A673 (cell line): ENCODE results near the gene TNFSF11. TPM values are rescaled to one million over a fixed set of nuclear protein-coding genes. Genes with fewer than 3 reads are reported as not detected.

Source experiments
- BruUV-seq: library from RNA; stranded (reverse); fragments of 400-500 nt; replicated peaks from 2 replicates; lab custom pipeline; 2021; lab: Mats Ljungman, UMichigan
- CTCF ChIA-PET: fragments of 300-600 bp; sonication (Branson Sonifier 250); formaldehyde crosslinking; loops from one replicate; lab custom pipeline; 2022; ENCODE audit warnings: antibody characterized with exemption; lab: Charles Lee
- POLR2A ChIA-PET: fragments of 300-600 bp; sonication (Branson Sonifier 250); formaldehyde crosslinking; loops from one replicate; lab custom pipeline; 2022; ENCODE audit warnings: antibody characterized with exemption; ENCODE audit not compliant: low non-redundant PET; lab: Charles Lee
- DNase-seq: peaks from one replicate; pipeline ENCODE4 v3.0.0-alpha.2; 2015; ENCODE audit warnings: low spot score
- H3K27ac ChIP-seq: fragments of 200-600 bp; sonication (generic); 2 replicates; pipeline ENCODE4 v1.5.1; 2016; ENCODE audit warnings: mixed run types, low read depth, mild to moderate bottlenecking, mixed read lengths, antibody characterized with exemption, low read length; ENCODE audit not compliant: poor library complexity, severe bottlenecking
- H3K27me3 ChIP-seq: fragments of 200-600 bp; sonication (generic); replicated peaks from 2 replicates; pipeline ENCODE4 v1.6.1; 2017; ENCODE audit warnings: mixed run types, low read depth, mild to moderate bottlenecking, mixed read lengths, antibody characterized with exemption, low read length; ENCODE audit not compliant: insufficient read depth, poor library complexity
- H3K36me3 ChIP-seq: fragments of 200-600 bp; sonication (generic); 2 replicates; pipeline ENCODE4 v1.6.1; 2016; ENCODE audit warnings: mixed run types, mild to moderate bottlenecking, mixed read lengths, antibody characterized with exemption, low read length; ENCODE audit not compliant: insufficient read depth, poor library complexity, severe bottlenecking
- H3K4me1 ChIP-seq: fragments of 200-600 bp; sonication (generic); 2 replicates; pipeline ENCODE4 v1.6.1; 2017; ENCODE audit warnings: mixed run types, mild to moderate bottlenecking, mixed read lengths, antibody characterized with exemption, low read length; ENCODE audit not compliant: insufficient read depth, poor library complexity, severe bottlenecking
- H3K4me3 ChIP-seq: fragments of 200-600 bp; sonication (generic); 2 replicates; pipeline ENCODE4 v1.5.1; 2016; ENCODE audit warnings: low read depth, mixed run types, mild to moderate bottlenecking, mixed read lengths, low read length; ENCODE audit not compliant: poor library complexity, severe bottlenecking
- H3K9me3 ChIP-seq: fragments of 200-600 bp; sonication (generic); 2 replicates; pipeline ENCODE4 v1.6.1; 2016; ENCODE audit warnings: mixed run types, low read depth, mild to moderate bottlenecking, mixed read lengths, antibody characterized with exemption, low read length; ENCODE audit not compliant: poor library complexity, severe bottlenecking
- EZH2 ChIP-seq: fragments of 200-600 bp; sonication (generic); IDR thresholded peaks from 2 replicates; pipeline ENCODE4 v1.6.1; 2017; ENCODE audit warnings: borderline replicate concordance, low read depth, mild to moderate bottlenecking, mixed read lengths, antibody characterized with exemption, low read length; ENCODE audit not compliant: poor library complexity, severe bottlenecking
- intact Hi-C: fragments of 100-400 bp; cut with micrococcal nuclease; formaldehyde crosslinking; loops from one replicate; pipeline ENCODE4 v1.10.0; 2022; ENCODE audit not compliant: unreplicated experiment
- total RNA-seq: library from RNA; stranded (reverse); gene quantifications from 2 replicates; pipeline ENCODE4 v1.2.3, GENCODE V29; 2021
- TF ChIP-seq, protein P1 (sequence below): fragments of 300-800, 200-600 bp; sonication (generic); conservative IDR thresholded peaks from 2 replicates; pipeline ENCODE4 v1.5.1; 2017; ENCODE audit warnings: low read depth, mild to moderate bottlenecking, antibody characterized with exemption, low read length, moderate library complexity, mixed read lengths

Gene TNFSF11
- total RNA-seq, 1 experiment from 2014 or later = not detected

GRCh38 chr13:42549552-42549936, 24.4 kb upstream of the TNFSF11 start:
- H3K27ac ChIP-seq = no peak overlapping the region

GRCh38 chr13:42551611-42552010, 22.3 kb upstream of the TNFSF11 start:
- intact Hi-C loops = no loop called here
- no peaks in the 10 kb centered on the region for H3K9me3 ChIP-seq
- H3K27me3 ChIP-seq = no peaks in the 10 kb centered on the region
- H3K4me1 ChIP-seq = no peaks in the 10 kb centered on the region
- no peak overlapping the region for H3K27ac ChIP-seq
- no peak overlapping the region for H3K4me3 ChIP-seq
- no TSS peak for BruUV-seq
- TF ChIP-seq EZH2 = no peak
- TF ChIP-seq, protein P1, sequence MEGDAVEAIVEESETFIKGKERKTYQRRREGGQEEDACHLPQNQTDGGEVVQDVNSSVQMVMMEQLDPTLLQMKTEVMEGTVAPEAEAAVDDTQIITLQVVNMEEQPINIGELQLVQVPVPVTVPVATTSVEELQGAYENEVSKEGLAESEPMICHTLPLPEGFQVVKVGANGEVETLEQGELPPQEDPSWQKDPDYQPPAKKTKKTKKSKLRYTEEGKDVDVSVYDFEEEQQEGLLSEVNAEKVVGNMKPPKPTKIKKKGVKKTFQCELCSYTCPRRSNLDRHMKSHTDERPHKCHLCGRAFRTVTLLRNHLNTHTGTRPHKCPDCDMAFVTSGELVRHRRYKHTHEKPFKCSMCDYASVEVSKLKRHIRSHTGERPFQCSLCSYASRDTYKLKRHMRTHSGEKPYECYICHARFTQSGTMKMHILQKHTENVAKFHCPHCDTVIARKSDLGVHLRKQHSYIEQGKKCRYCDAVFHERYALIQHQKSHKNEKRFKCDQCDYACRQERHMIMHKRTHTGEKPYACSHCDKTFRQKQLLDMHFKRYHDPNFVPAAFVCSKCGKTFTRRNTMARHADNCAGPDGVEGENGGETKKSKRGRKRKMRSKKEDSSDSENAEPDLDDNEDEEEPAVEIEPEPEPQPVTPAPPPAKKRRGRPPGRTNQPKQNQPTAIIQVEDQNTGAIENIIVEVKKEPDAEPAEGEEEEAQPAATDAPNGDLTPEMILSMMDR = no peak
- CTCF ChIA-PET = no interaction called here
- no peak for DNase-seq
- H3K36me3 ChIP-seq = no peaks in the 10 kb centered on the region
- POLR2A ChIA-PET = no interaction called here

More at GRCh38 chr13:42549552-42549936, 24.4 kb upstream of the TNFSF11 start:
- no peaks in the 10 kb centered on the region for H3K4me1 ChIP-seq
- intact Hi-C loops = no loop called here
- H3K4me3 ChIP-seq = no peak overlapping the region
- DNase-seq = no peak
- no peaks in the 10 kb centered on the region for H3K9me3 ChIP-seq
- TF ChIP-seq, protein P1 = no peak
- TF ChIP-seq EZH2 = no peak
- ChIA-PET CTCF (no interaction called here), POLR2A (no interaction called here)
- H3K36me3 ChIP-seq = no peaks in the 10 kb centered on the region
- no TSS peak for BruUV-seq
- H3K27me3 ChIP-seq = no peaks in the 10 kb centered on the region

- no peak for TF ChIP-seq EZH2
- TF ChIP-seq, protein P1 = no peak
- Histone ChIP-seq H3K27ac (no peak overlapping the region), H3K4me1 (no peaks in the 10 kb centered on the region), H3K4me3 (no peak overlapping the region), H3K9me3 (no peaks in the 10 kb centered on the region), H3K36me3 (no peaks in the 10 kb centered on the region), H3K27me3 (no peaks in the 10 kb centered on the region)
- POLR2A ChIA-PET = no interaction called here
- no peak for DNase-seq
- no TSS peak for BruUV-seq
- CTCF ChIA-PET = no interaction called here
- intact Hi-C loops = no loop called here
Measured at GRCh38 chr13:42553098-42554046, 20.6 kb upstream of the TNFSF11 start.
